Mesothelial cell of epicardium (in vitro differentiated cells): ENCODE measurements around the gene CYB5A. TPM values are rescaled to one million over a fixed set of nuclear protein-coding genes. Genes with fewer than 3 reads are reported as not detected.

ENCODE experiments used
- DNase-seq, 2 experiments: peaks; one replicate each; pipeline ENCODE4 v3.0.0; 2021; ENCODE audit warnings: low spot score in 2 of 2; ENCODE audit not compliant: unreplicated experiment in 2 of 2
- H3K27ac Mint-ChIP-seq: 2 replicates; pipeline ENCODE4 v1.8.0; 2021; ENCODE audit warnings: mixed read lengths
- H3K27me3 Mint-ChIP-seq: 2 replicates; pipeline ENCODE4 v1.8.0; 2021; ENCODE audit warnings: low read depth, mixed read lengths
- H3K36me3 Mint-ChIP-seq: 2 replicates; pipeline ENCODE4 v1.8.0; 2021; ENCODE audit warnings: mixed read lengths
- H3K4me1 Mint-ChIP-seq: 2 replicates; pipeline ENCODE4 v1.8.0; 2021; ENCODE audit warnings: mixed read lengths
- H3K4me3 Mint-ChIP-seq: 2 replicates; pipeline ENCODE4 v1.8.0; 2021; ENCODE audit warnings: mild to moderate bottlenecking, moderate library complexity, mixed read lengths
- H3K9me3 Mint-ChIP-seq: 2 replicates; pipeline ENCODE4 v1.8.0; 2021; ENCODE audit warnings: mixed read lengths
- CTCF ChIP-seq: fragments of 200-600 bp; sonication (generic); IDR thresholded peaks from one replicate; pipeline ENCODE4 v1.5.0; 2021; ENCODE audit warnings: antibody characterized with exemption; ENCODE audit not compliant: unreplicated experiment
- total RNA-seq: library from RNA; stranded (reverse); gene quantifications from 3 replicates; pipeline ENCODE4 v1.2.1, GENCODE V29; 2021

CYB5A gene
- 36.5 to 46.5 TPM (median 37.6 TPM) in 3 replicates for total RNA-seq

GRCh38 chr18:74291771-74292540, at the start of gene CYB5A:
Gene CYB5A (minus strand): TSS chr18:74291963. CDS start chr18:74291875, 88 bp downstream.
- H3K36me3 Mint-ChIP-seq, result no peaks in the 10 kb centered on the region
- peak; percentile 97 to 100 for DNase-seq
- H3K27me3 Mint-ChIP-seq, result no peaks in the 10 kb centered on the region
- H3K27ac Mint-ChIP-seq, result peak within 1 kb of the TSS; percentile 79
- H3K4me3 Mint-ChIP-seq, result peak within 1 kb of the TSS; percentile 93
- H3K9me3 Mint-ChIP-seq, result no peaks in the 10 kb centered on the region
- H3K4me1 Mint-ChIP-seq, result peaks cover 19% of the 10 kb centered on the region
- no peak for TF ChIP-seq CTCF

GRCh38 chr18:74337912-74338309, 46.1 kb upstream of the CYB5A start:
- no peaks in the 10 kb centered on the region for H3K9me3 Mint-ChIP-seq
- H3K4me1 Mint-ChIP-seq, result peaks cover 19% of the 10 kb centered on the region
- H3K27ac Mint-ChIP-seq, result no peak overlapping the region
- H3K36me3 Mint-ChIP-seq, result no peaks in the 10 kb centered on the region
- no peak for DNase-seq
- H3K27me3 Mint-ChIP-seq, result no peaks in the 10 kb centered on the region
- TF ChIP-seq CTCF, result no peak
- no peak overlapping the region for H3K4me3 Mint-ChIP-seq

- Mint-ChIP-seq H3K27ac (no peak overlapping the region), H3K27me3 (no peaks in the 10 kb centered on the region), H3K36me3 (no peaks in the 10 kb centered on the region), H3K4me3 (no peak overlapping the region), H3K9me3 (no peaks in the 10 kb centered on the region), H3K4me1 (peaks cover 18% of the 10 kb centered on the region)
- DNase-seq, result no peak
- no peak for TF ChIP-seq CTCF
Measured at GRCh38 chr18:74337155-74337911, 45.6 kb upstream of the CYB5A start.

GRCh38 chr18:74336656-74337055, 44.9 kb upstream of the CYB5A start:
- Mint-ChIP-seq H3K36me3 (no peaks in the 10 kb centered on the region), H3K4me3 (no peak overlapping the region), H3K27me3 (no peaks in the 10 kb centered on the region), H3K27ac (no peak overlapping the region), H3K4me1 (peaks cover 17% of the 10 kb centered on the region), H3K9me3 (no peaks in the 10 kb centered on the region)
- no peak for TF ChIP-seq CTCF
- DNase-seq, result no peak

- no peak for TF ChIP-seq CTCF
- Mint-ChIP-seq H3K36me3 (no peaks in the 10 kb centered on the region), H3K9me3 (no peaks in the 10 kb centered on the region), H3K27me3 (no peaks in the 10 kb centered on the region), H3K4me3 (no peak overlapping the region), H3K27ac (peak overlapping the region; percentile 48), H3K4me1 (peaks cover 17% of the 10 kb centered on the region)
- DNase-seq, result no peak
Measured at GRCh38 chr18:74334242-74334893, 42.6 kb upstream of the CYB5A start.
